ENCODE measurements around the gene SCGB1D4.

DNA sequence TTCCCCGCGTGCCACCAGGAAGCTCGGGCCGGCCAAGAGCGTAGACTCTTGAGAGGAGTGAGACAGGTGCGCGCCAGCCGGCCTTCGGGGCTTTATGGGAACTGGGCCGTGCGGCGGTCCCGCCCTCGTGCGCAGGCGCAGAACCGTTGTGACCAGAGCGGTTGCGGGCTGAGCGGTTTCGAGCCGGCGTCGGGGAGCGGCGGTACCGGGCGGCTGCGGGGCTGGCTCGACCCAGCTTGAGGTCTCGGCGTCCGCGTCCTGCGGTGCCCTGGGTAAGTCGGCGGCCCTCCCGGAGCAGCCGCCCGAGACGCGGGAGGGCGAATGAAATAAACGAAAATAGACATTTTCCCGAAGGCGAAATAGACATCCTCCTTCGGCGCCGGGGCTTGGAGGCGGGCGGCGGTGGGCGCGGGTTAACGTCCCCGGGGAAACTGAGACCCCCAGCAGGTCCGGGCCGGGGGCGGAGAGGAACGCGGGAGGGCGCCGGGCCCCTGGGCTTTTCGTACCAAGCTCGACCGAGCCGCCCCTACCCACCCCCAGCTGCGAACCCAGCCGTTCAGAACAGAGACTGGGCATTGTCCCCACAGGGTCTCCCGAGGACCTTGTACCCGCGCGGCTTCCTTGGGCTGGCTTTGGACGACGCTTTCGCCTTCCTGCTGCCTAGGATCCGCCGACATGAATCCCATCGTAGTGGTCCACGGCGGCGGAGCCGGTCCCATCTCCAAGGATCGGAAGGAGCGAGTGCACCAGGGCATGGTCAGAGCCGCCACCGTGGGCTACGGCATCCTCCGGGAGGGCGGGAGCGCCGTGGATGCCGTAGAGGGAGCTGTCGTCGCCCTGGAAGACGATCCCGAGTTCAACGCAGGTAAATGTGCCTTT lies 38.7 kb upstream of the SCGB1D4 start, which contains the start of gene ASRGL1:
- TF ChIP-seq, protein P1, sequence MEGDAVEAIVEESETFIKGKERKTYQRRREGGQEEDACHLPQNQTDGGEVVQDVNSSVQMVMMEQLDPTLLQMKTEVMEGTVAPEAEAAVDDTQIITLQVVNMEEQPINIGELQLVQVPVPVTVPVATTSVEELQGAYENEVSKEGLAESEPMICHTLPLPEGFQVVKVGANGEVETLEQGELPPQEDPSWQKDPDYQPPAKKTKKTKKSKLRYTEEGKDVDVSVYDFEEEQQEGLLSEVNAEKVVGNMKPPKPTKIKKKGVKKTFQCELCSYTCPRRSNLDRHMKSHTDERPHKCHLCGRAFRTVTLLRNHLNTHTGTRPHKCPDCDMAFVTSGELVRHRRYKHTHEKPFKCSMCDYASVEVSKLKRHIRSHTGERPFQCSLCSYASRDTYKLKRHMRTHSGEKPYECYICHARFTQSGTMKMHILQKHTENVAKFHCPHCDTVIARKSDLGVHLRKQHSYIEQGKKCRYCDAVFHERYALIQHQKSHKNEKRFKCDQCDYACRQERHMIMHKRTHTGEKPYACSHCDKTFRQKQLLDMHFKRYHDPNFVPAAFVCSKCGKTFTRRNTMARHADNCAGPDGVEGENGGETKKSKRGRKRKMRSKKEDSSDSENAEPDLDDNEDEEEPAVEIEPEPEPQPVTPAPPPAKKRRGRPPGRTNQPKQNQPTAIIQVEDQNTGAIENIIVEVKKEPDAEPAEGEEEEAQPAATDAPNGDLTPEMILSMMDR (IDR thresholded peaks at IDR 0.05; ENCODE audit: insufficient read depth, low read depth, low read length) = no peak
- TF ChIP-seq EZH2 (IDR thresholded peaks at IDR 0.05; ENCODE audit: insufficient read depth, low read length) = no peak
